H54 (cell line): ENCODE data around the gene DIP2C.

Source experiments
- DNase-seq: peaks from one replicate; pipeline ENCODE4 v3.0.0; 2011; ENCODE audit warnings: low spot score, mixed read lengths; ENCODE audit not compliant: insufficient read length
- FAIRE-seq: peaks from 3 replicates; lab custom pipeline; 2011; peaks lifted over from hg19 to GRCh38; lab: Jason Lieb, UNC
- POLR2A ChIP-seq: IDR thresholded peaks from 2 replicates; pipeline ENCODE4 v1.6.1; 2011; ENCODE audit warnings: low read depth, mild to moderate bottlenecking, low read length

DIP2C gene

GRCh38 chr10:570628-571163 lies 118.8 kb downstream of the DIP2C start:
- TF ChIP-seq POLR2A, result no peak
- FAIRE-seq, result no peak

GRCh38 chr10:569961-570627 lies 119.4 kb downstream of the DIP2C start:
- DNase-seq (no peak), FAIRE-seq (no peak)
- no peak for TF ChIP-seq POLR2A

More at GRCh38 chr10:570628-571163, 118.8 kb downstream of the DIP2C start:
- no peak for DNase-seq

- TF ChIP-seq POLR2A, result no peak
These were observed 120.6 kb downstream of the DIP2C start for GRCh38 chr10:568848-569247.

GRCh38 chr10:567869-568268 lies 121.6 kb downstream of the DIP2C start:
- DNase-seq (no peak), FAIRE-seq (no peak)

More at GRCh38 chr10:568848-569247, 120.6 kb downstream of the DIP2C start:
- FAIRE-seq (no peak), DNase-seq (no peak)

GRCh38 chr10:566241-566885 lies 123.1 kb downstream of the DIP2C start:
- DNase-seq (no peak), FAIRE-seq (no peak)
- TF ChIP-seq POLR2A, result no peak

More at GRCh38 chr10:567869-568268, 121.6 kb downstream of the DIP2C start:
- TF ChIP-seq POLR2A, result no peak

GRCh38 chr10:565676-566075 lies 123.8 kb downstream of the DIP2C start:
- FAIRE-seq (no peak), DNase-seq (no peak)
- no peak for TF ChIP-seq POLR2A

GRCh38 chr10:565146-565545 lies 124.3 kb downstream of the DIP2C start:
- TF ChIP-seq POLR2A, result no peak
- FAIRE-seq, result no peak

GRCh38 chr10:563827-564226 lies 125.6 kb downstream of the DIP2C start:
- TF ChIP-seq POLR2A, result no peak
- DNase-seq (no peak), FAIRE-seq (no peak)

More at GRCh38 chr10:565146-565545, 124.3 kb downstream of the DIP2C start:
- DNase-seq, result no peak

- no peak for DNase-seq
- FAIRE-seq, result no peak
- TF ChIP-seq POLR2A, result no peak
These were observed 127.3 kb downstream of the DIP2C start for GRCh38 chr10:562142-562541.

- no peak for FAIRE-seq
- TF ChIP-seq POLR2A, result no peak
These were observed 127.7 kb downstream of the DIP2C start for GRCh38 chr10:561721-562120.

GRCh38 chr10:560314-560992 lies 129.0 kb downstream of the DIP2C start:
- no peak for TF ChIP-seq POLR2A
- DNase-seq, result no peak
- FAIRE-seq, result no peak

More at GRCh38 chr10:561721-562120, 127.7 kb downstream of the DIP2C start:
- no peak for DNase-seq

GRCh38 chr10:559767-560047 lies 129.8 kb downstream of the DIP2C start:
- no peak for FAIRE-seq

GRCh38 chr10:558891-559766 lies 130.3 kb downstream of the DIP2C start:
- TF ChIP-seq POLR2A, result no peak
- DNase-seq (no peak), FAIRE-seq (no peak)

More at GRCh38 chr10:559767-560047, 129.8 kb downstream of the DIP2C start:
- no peak for TF ChIP-seq POLR2A
- no peak for DNase-seq
